Central memory CD8-positive, alpha-beta T cell (primary cell): ENCODE measurements around the gene LEFTY2.
"Not testable (repeated sequence)": the region's sequence is repeated elsewhere in the genome, so short reads cannot be mapped to it uniquely, and the experiment has no call there.

Experiments
- ATAC-seq: fragments of 150-1000 bp; cut with Tn5 transposase; replicated peaks from 2 replicates; pipeline ENCODE4 v1.10.0; 2022; ENCODE audit warnings: mild to moderate bottlenecking, moderate FRiP score, moderate number of reproducible peaks; ENCODE audit not compliant: poor library complexity, severe bottlenecking; ENCODE audit errors: extremely low read depth
- DNase-seq, 2 donors: peaks; one replicate each; pipeline ENCODE4 v3.0.0; 2021; ENCODE audit warnings: low spot score in 2 of 2
- H3K27ac Mint-ChIP-seq: one replicate; pipeline ENCODE4 v1.8.0; 2022; ENCODE audit warnings: low read depth, mild to moderate bottlenecking, moderate library complexity, mixed read lengths
- H3K27me3 Mint-ChIP-seq: one replicate; pipeline ENCODE4 v1.8.0; 2022; ENCODE audit warnings: mixed read lengths
- H3K36me3 Mint-ChIP-seq: one replicate; pipeline ENCODE4 v1.8.0; 2022; ENCODE audit warnings: mild to moderate bottlenecking, moderate library complexity, mixed read lengths; ENCODE audit not compliant: insufficient read depth
- H3K4me1 Mint-ChIP-seq: one replicate; pipeline ENCODE4 v1.8.0; 2022; ENCODE audit warnings: mixed read lengths
- H3K4me3 Mint-ChIP-seq: one replicate; pipeline ENCODE4 v1.8.0; 2022; ENCODE audit warnings: mild to moderate bottlenecking, moderate library complexity, mixed read lengths
- H3K9me3 Mint-ChIP-seq: one replicate; pipeline ENCODE4 v1.8.0; 2022; ENCODE audit warnings: mixed read lengths

LEFTY2 gene

DNA sequence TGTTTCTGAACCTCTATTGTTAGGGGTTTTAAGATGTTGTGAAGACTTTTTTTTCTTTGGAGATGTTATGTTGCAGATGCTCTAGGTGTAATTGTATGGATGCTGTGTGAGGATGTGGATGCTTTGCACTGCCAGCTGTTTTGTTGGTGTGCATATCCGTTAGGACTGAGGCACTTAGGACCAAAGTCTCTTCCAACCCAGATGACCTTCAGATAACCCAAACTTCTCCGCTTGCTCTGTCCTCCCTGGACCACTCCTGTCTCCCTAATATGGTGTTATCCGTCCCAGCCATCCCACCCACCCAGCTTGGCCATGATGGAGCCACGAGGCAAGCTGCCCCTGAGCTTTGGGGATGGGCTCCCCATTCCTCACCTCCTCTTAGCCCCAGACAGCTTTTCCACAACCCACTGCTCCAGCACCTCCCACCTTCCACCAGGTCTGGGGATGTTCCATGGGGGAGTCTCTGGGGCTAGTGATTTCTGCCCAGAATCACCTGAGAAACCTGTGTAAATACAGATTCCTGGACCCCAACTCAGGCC is 5.1 kb upstream of the LEFTY2 start:
- no peaks in the 10 kb centered on the region for H3K9me3 Mint-ChIP-seq

DNA sequence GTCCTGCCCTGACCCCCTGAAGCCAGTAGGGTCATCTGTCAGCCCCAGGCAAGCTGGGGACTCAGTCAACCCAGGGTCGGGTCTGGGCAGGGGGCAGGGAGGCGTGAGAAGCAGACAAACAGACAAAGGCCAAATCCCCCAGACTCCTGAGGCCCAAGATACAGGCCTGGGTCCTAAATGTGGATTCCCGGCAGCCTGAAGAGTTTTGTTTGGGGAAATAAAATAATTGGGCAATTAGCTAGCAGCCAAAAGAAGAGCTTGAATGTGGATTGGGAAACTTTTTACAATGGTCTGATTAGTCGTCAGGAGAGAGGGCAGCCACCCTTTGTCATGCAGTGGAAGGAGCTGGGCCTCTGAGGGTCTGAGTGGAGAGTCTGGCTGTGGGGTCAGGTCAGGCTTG is 4.5 kb upstream of the LEFTY2 start:
- no peak overlapping the region for H3K4me3 Mint-ChIP-seq
- H3K27me3 Mint-ChIP-seq, result peaks cover 15% of the 10 kb centered on the region
- no peaks in the 10 kb centered on the region for H3K9me3 Mint-ChIP-seq

More for the DNA sequence above, 5.1 kb upstream of the LEFTY2 start:
- H3K4me1 Mint-ChIP-seq, result peaks cover 8% of the 10 kb centered on the region
- no peaks in the 10 kb centered on the region for H3K36me3 Mint-ChIP-seq
- no peak overlapping the region for H3K4me3 Mint-ChIP-seq
- no peak overlapping the region for H3K27ac Mint-ChIP-seq
- DNase-seq (no peak), ATAC-seq (no peak)
- H3K27me3 Mint-ChIP-seq, result peaks cover 21% of the 10 kb centered on the region

DNA sequence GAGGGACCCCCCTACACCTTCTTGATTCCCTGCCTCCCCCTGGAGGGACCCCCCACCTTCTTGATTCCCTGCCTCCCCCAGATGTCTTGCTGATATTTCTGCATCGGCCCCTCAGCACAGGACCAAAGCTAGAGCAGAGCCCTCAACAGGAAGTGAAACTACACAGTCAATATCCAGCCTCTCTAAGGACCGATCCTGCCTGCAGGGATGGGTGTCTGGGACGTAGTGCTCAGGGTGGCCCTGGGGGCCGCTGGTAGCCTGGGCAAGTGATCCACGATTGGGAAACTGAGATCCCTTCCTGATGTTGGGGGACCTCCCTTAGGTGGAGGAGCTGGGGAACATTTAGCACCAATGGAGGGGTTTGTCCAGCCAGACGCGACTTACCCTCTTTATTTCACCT is 3.9 kb upstream of the LEFTY2 start:
- Mint-ChIP-seq H3K27me3 (peaks cover 11% of the 10 kb centered on the region), H3K36me3 (no peaks in the 10 kb centered on the region), H3K4me1 (peaks cover 8% of the 10 kb centered on the region), H3K9me3 (no peaks in the 10 kb centered on the region), H3K27ac (peak overlapping the region; percentile 11), H3K4me3 (peak overlapping the region; percentile 8)
- DNase-seq, result no peak
- no peak for ATAC-seq

More for the DNA sequence above, 4.5 kb upstream of the LEFTY2 start:
- H3K4me1 Mint-ChIP-seq, result peaks cover 8% of the 10 kb centered on the region
- no peak for DNase-seq
- no peaks in the 10 kb centered on the region for H3K36me3 Mint-ChIP-seq
- no peak overlapping the region for H3K27ac Mint-ChIP-seq
- ATAC-seq, result no peak

DNA sequence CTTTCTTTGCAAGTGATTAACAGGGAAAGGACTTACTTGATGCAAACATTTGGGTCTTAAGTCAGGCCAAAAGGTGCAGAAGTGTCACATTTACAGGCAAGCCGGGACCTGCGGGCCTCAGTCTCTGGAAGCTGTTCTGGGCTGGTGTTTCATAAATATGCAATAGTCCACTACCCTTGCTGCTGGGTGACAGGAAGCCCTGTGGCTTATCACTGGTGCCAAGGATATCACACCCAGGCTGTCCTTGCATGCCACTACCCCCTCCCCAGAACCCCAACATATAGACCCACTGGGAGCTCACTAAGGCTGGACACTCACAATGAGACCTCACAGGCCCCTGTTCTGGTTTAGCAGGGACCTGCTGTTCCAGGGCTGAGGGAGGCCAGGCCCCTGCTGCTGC is 3.4 kb upstream of the LEFTY2 start:
- Mint-ChIP-seq H3K27me3 (peaks cover 11% of the 10 kb centered on the region), H3K9me3 (no peaks in the 10 kb centered on the region), H3K27ac (peak overlapping the region; percentile 11), H3K4me3 (no peak overlapping the region), H3K36me3 (no peaks in the 10 kb centered on the region), H3K4me1 (peaks cover 8% of the 10 kb centered on the region)
- no peak for ATAC-seq
- no peak for DNase-seq

DNA sequence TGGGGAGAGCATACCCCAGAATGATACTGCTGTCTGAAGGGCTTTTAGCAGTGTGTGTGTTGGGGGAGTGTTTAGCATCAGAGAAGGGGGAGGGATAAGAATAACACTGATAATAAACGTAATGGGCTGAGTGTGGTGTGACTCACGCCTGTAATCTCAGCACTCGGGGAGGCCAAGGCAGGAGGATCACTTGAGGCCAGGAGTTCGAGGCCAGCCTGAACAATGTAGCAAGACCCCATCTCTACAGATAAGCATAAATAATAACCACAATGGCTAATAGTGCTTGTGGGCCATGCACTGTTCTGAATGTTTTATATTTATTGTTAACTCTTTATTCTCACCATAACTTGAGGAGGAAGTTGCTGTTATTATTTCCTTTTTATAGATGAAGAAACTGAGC is 2.6 kb upstream of the LEFTY2 start:
- H3K4me1 Mint-ChIP-seq, result peaks cover 8% of the 10 kb centered on the region
- H3K27ac Mint-ChIP-seq, result no peak overlapping the region
- H3K4me3 Mint-ChIP-seq, result no peak overlapping the region
- no peaks in the 10 kb centered on the region for H3K9me3 Mint-ChIP-seq
- peaks cover 3% of the 10 kb centered on the region for H3K27me3 Mint-ChIP-seq
- ATAC-seq (no peak), DNase-seq (no peak)
- no peaks in the 10 kb centered on the region for H3K36me3 Mint-ChIP-seq

DNA sequence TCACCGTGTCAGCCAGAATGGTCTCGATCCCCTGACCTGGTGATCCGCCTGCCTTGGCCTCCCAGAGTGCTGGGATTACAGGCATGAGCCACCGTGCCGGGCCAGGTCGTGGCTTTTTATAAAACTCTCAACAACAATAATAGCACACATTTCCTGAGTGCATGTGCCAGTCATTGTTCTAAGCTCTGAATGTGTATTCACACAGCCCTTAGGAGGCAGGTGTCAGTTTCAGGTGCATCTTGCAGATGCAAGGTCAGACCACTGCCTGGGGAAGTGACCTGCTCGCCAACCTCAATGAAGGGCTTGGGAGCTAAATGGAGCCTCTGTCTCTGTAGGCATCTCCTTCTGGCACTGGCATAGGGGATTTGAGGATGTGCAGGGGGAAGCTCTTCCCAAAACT is 1.6 kb upstream of the LEFTY2 start:
- no peak for ATAC-seq
- Mint-ChIP-seq H3K9me3 (no peaks in the 10 kb centered on the region), H3K27me3 (no peaks in the 10 kb centered on the region), H3K4me3 (no peak overlapping the region), H3K36me3 (no peaks in the 10 kb centered on the region), H3K4me1 (peaks cover 8% of the 10 kb centered on the region), H3K27ac (no peak overlapping the region)
- no peak for DNase-seq

DNA sequence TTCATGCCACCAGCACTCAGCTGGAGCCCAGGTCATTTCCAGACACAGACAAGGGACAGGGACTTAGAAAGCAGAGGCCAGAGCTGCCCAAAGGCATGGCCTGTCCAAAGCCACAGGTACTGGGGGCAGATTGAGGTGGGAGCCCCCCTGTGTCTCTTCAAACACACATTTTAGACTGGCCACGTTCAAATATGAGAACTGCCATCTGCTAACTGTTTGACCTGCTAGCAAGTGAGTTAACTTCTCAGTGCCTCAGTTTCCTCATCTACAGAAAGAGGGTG is 862 bp upstream of the LEFTY2 start:
- Mint-ChIP-seq H3K36me3 (no peaks in the 10 kb centered on the region), H3K4me3 (no peak overlapping the region), H3K27ac (no peak overlapping the region), H3K9me3 (no peaks in the 10 kb centered on the region), H3K4me1 (peaks cover 8% of the 10 kb centered on the region), H3K27me3 (no peaks in the 10 kb centered on the region)
- ATAC-seq (no peak), DNase-seq (no peak)

DNA sequence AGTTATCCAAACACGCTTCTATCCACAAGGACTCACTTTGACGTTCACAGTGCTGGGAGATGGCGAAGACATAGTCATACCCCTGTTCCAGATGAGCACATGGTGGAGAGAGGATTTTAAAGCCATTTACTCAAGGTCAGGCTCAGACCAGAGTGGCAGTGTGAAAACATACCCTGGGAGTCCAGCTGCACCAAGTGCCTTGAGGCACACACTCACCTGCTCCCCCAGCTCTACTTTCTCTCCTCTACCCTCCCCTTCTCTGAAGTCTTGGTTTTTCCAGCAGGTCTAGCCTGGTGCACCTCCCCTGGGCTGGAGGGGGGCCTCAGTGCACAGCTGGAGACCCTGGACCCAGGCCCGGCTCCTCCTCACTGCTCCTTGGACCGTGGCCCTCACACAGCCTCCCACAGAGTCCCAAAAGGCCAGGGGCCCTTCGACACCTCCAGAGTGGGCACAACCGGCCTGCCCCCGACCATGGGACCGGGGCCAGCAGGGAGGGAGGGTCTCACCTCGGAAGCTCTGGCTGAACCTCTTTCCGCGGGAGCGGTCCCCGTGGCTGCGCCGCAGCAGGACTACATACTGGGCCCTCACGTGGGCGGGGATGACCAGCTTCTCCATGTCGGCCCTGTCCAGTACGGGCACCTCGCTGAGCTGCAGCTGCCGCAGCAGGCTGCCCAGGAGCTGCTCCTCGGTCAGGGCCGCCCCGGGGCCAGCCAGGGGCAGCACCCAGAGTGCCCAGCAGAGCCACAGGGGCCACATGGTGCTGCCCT is 452 bp downstream of the LEFTY2 start:
- Mint-ChIP-seq H3K27ac (no peak overlapping the region), H3K4me1 (peaks cover 8% of the 10 kb centered on the region), H3K27me3 (no peaks in the 10 kb centered on the region), H3K9me3 (no peaks in the 10 kb centered on the region), H3K36me3 (no peaks in the 10 kb centered on the region), H3K4me3 (no peak overlapping the region)
- DNase-seq (no peak), ATAC-seq (no peak)

DNA sequence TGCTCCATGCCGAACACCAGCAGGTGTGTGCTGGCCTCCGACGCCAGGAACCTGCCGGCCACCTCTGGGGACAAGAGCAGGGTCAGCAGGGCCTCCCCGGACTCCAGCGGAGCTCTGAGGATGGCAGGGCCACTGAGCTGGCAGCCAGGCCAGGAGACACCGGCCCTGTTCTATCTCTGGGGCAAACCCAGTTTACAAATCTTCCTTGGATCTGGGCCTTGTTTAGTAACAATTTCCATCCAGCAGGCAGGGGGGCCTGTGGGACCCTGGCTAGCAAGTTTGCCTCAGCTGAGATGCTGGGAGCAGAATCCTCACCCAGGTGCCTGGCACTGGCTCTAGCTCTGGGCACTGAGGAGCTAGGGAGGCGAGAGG is 1.1 kb downstream of the LEFTY2 start:
- not testable (repeated sequence) for H3K36me3 Mint-ChIP-seq, H3K27me3 Mint-ChIP-seq, H3K4me3 Mint-ChIP-seq, DNase-seq, H3K27ac Mint-ChIP-seq, H3K9me3 Mint-ChIP-seq, ATAC-seq, H3K4me1 Mint-ChIP-seq

DNA sequence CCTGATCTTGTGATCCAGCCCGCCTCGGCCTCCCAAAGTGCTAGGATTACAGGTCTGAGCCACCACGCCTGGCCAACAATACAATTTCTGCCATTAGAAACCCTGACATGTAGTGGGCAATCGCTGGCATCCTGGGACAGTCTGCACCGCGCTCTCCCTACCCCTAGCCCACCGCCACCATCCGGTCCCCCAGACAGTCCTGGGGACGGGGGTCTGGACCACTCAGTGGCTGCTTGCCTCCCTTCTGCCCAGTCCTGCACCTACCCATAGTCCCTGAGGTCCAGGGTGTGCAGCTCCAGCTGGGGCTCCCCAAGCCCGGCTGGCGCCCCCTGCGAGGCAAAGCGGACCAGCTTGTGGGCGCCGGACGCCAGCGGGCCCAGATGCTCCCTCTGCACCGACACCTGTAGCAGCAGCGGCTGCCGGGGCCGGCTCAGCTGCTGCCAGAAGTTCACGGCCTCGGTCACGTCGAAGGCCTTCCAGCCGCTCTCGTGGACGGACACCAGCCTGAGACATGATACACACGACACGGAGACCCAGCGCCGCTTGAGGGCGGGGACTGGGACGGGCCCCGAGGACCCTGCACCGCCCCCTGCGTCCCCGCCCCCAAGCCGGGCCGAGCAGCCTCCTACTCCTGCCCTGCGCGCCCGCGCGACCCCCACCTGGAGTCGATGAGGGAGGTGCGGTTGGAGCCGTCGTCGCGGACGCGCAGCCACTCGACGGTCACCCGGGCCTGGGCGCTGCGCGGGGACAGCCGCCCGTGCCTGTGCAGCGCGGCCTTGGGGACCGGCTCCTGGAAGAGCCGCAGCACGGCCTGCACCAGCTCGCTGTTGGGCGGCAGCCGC is 1.7 kb downstream of the LEFTY2 start:
- H3K4me3 Mint-ChIP-seq, H3K27me3 Mint-ChIP-seq, H3K27ac Mint-ChIP-seq, DNase-seq, H3K4me1 Mint-ChIP-seq, H3K9me3 Mint-ChIP-seq, ATAC-seq, H3K36me3 Mint-ChIP-seq: not testable (repeated sequence)

DNA sequence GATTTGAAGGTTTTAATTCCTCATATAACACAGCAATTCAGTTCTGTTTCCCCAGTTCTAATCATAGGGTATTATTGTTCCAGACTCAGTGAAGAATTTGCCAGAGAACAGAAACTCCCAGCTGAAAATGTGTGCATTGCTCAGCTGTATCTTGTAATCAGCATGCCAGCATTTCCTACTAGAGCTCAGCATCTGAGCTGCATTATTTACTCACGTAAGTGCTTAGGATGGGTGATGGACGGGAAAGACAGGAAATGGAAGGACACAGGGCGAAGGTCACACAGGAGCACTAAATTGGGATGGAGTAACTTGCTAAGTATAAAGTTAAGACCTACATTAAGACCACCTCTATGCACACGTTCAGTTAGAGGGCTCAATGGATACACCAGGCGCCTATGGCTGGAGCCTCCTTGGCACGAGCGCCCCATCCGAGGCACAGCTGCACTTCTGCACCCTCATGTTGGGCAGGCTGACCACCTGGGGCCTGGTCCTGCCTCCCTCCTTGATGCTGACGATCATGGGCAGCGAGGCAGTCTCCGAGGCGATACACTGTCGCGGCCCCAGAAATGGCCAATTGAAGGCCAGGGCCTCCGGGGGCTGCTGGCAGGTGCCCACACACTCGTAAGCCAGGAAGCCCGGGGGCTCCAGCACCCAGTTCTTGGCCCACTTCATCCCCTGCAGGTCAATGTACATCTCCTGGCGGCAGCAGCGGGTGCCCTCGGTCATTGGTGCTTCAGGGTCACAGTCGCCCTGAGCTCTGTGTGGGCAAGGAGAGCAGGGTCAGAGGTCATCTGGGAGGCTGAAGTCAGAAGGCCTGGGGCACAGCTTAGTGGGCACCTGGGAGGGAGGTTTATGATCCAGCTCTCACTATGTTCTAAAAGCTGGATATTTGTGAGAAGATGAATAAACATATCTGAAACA is 3.7 kb downstream of the LEFTY2 start:
- ATAC-seq (no peak), DNase-seq (no peak)
- no peaks in the 10 kb centered on the region for H3K36me3 Mint-ChIP-seq
- no peaks in the 10 kb centered on the region for H3K27me3 Mint-ChIP-seq
- H3K4me3 Mint-ChIP-seq, result no peak overlapping the region
- H3K27ac Mint-ChIP-seq, result no peak overlapping the region
- no peaks in the 10 kb centered on the region for H3K9me3 Mint-ChIP-seq
- H3K4me1 Mint-ChIP-seq, result no peaks in the 10 kb centered on the region

DNA sequence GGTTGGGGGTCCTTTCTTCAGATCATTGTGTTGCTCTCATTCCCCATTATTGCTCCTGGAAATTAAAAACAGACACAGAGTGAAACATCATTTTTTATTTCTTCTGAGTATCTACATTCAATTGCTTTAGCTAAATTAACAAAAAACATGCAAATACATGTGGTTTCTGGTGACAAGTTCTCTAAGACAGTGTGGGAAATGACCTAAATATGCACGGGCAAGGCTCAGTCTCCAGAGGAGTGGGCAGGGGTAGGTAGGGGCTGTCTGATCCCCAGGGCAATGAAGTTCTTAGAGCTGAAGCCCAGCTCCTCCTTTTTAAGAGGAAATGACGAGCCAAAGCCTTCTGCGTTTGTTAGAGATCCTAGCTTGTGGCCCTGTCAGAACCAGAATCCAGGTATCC is 4.5 kb downstream of the LEFTY2 start:
- no peak overlapping the region for H3K27ac Mint-ChIP-seq
- H3K27me3 Mint-ChIP-seq, result no peaks in the 10 kb centered on the region
- H3K4me3 Mint-ChIP-seq, result no peak overlapping the region
- no peak for ATAC-seq
- no peaks in the 10 kb centered on the region for H3K36me3 Mint-ChIP-seq
- H3K4me1 Mint-ChIP-seq, result no peaks in the 10 kb centered on the region
- no peaks in the 10 kb centered on the region for H3K9me3 Mint-ChIP-seq
- DNase-seq, result no peak
